Fibroblast of mammary gland (primary cell): Measurements from ENCODE around the gene TPO.
"Not testable (repeated sequence)": the region's sequence is repeated elsewhere in the genome, so short reads cannot be mapped to it uniquely, and the experiment has no call there.

ENCODE experiments used
- DNase-seq: peaks from one replicate; pipeline ENCODE4 v3.0.0-alpha.2; 2010; ENCODE audit warnings: low read depth
- H3K4me3 ChIP-seq: 2 replicates; pipeline ENCODE4 v1.5.1; 2011; ENCODE audit warnings: low read depth, mild to moderate bottlenecking, low read length, moderate library complexity; ENCODE audit not compliant: control insufficient read depth
- CTCF ChIP-seq: conservative IDR thresholded peaks from 2 replicates; pipeline ENCODE4 v1.5.1; 2011; ENCODE audit warnings: low read depth, low read length, inconsistent platforms; ENCODE audit not compliant: control insufficient read depth, insufficient read depth

The TPO gene

DNA sequence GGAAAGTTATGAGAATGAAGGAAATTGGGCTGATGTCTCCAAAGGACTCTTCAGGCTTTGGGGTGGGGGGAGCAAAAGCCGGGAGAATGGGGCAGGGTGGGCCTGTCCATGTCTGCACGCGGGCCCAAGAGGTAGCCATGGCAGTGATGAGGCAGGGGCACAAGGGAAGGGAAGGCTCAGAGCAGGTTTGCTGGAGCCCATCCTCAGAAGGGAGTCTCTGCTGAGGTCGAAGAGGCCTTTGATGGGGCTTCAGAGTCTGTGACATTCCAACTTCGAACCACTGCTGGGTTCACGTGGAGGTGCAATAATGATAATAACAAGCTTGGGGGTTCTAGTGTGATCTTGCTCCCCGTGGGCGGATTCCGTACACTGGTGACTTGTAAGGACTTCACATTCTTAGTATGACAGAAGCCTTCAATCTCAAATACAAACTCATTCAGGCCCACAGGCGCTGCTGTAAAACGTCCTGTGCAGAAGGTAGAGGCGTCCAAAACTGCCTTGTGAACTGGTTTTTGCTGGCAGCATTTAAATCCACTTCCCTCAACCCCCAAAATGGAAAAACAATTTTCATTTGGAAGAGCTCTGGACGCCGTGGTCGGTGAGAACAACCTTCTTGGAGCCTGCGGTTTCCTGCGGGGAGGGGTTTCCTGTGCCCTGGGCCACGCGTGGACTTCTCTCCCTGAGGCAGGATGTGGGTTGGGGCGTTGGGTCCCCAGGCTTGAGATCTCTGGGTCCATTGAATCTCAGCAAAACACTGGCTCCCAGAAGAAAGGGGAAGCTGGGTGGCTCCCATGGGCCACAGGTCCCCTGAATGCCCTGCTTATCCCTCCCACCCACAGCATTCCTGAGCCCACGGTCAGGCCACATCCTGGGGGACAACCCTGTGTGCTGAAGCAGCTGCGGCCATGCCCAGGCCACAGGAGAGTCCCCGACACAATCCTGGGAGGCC lies 151.0 kb downstream of the TPO start:
- DNase-seq, result no peak
- TF ChIP-seq CTCF, result no peak
- no peak overlapping the region for H3K4me3 ChIP-seq

GRCh38 chr2:1567556-1568344 lies 154.5 kb downstream of the TPO start:
- DNase-seq, result no peak
- TF ChIP-seq CTCF, result no peak
- no peak overlapping the region for H3K4me3 ChIP-seq

- not testable (repeated sequence) for DNase-seq, H3K4me3 ChIP-seq
Observed at GRCh38 chr2:1568345-1568668, 155.0 kb downstream of the TPO start.

- H3K4me3 ChIP-seq, result no peak overlapping the region
- no peak for TF ChIP-seq CTCF
- no peak for DNase-seq
Observed at GRCh38 chr2:1569879-1570450, 156.7 kb downstream of the TPO start.

DNA sequence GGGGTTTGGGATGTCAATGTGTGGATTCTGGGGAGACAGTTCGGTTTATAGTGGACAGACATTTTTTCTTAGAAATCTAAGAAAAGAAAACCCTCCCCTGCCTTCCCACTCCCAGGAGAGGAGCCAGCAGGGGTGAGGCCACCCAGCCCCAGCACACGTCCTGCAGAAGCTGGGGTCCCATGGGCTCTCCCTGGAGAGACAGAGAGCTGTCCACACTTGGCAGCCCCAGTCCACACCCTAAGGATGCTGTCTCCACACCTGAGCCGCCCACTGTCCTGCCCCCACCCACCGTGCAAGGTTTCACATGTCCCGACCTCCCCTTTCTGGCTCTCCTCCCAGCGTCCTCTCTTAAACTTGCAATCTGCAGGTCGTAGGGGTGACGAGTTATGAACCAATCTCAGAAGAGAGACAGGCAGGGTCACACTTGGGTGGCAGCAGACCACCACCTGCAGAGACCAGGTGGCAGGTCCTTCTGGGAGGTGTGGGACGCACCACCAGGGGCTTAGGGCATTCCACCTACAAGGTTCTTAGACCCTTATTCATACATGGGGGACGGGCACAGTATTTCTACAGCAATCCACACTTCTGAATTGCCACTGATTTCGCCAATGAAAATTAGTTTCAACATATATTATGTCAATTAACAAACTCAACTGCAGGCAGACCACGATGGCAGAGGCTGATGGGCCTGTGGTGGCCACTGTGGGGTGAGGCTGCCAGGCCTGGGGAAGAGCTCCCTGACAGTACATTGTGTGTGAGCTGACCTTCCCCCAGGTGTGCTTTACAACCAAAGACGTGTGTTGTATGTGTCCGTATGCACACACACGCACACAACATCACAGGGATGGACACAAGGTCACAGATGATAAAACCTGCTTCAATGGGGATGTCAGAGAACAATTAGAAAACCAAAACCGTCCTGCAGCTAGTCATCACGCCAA lies 158.5 kb downstream of the TPO start:
- no peak for DNase-seq
- no peak for TF ChIP-seq CTCF
- no peak overlapping the region for H3K4me3 ChIP-seq

GRCh38 chr2:1572638-1573037 lies 159.4 kb downstream of the TPO start:
- no peak overlapping the region for H3K4me3 ChIP-seq

More at GRCh38 chr2:1572638-1573037, 159.4 kb downstream of the TPO start:
- no peak for TF ChIP-seq CTCF
- peak; percentile 92 for DNase-seq
